Spinal cord (tissue), 10 donors: ENCODE data around the gene CTDSPL2. TPM values are rescaled to one million over a fixed set of nuclear protein-coding genes. Genes with fewer than 3 reads are reported as not detected.

Experiments
- DNase-seq, 6 donors: peaks; one replicate each; pipeline versions ENCODE4 v3.0.0 to v3.0.0-alpha.2; 2013 to 2015; ENCODE audit warnings: low spot score in 6 of 6, low read depth in 4 of 6
- H3K27ac ChIP-seq: one replicate; pipeline ENCODE4 v1.5.1; 2013; ENCODE audit warnings: low read depth, low read length, control low read depth
- H3K27me3 ChIP-seq: one replicate; pipeline ENCODE4 v1.6.1; 2013; ENCODE audit warnings: low read length; ENCODE audit not compliant: control insufficient read depth, insufficient read depth
- H3K36me3 ChIP-seq: one replicate; pipeline ENCODE4 v1.6.1; 2013; ENCODE audit warnings: low read length; ENCODE audit not compliant: control insufficient read depth, insufficient read depth
- H3K4me1 ChIP-seq: one replicate; pipeline ENCODE4 v1.6.1; 2013; ENCODE audit warnings: low read length; ENCODE audit not compliant: control insufficient read depth, insufficient read depth
- H3K4me3 ChIP-seq: one replicate; pipeline ENCODE4 v1.5.1; 2013; ENCODE audit warnings: low read depth, low read length, control low read depth
- H3K9me3 ChIP-seq: one replicate; pipeline ENCODE4 v1.6.1; 2013; ENCODE audit warnings: low read length; ENCODE audit not compliant: control insufficient read depth, insufficient read depth
- WGBS: methylation state at CpG from one replicate; pipeline ENCODE4 v1.1.5; 2013; ENCODE audit warnings: missing lambda C conversion rate; ENCODE audit not compliant: insufficient coverage; 5-methylcytosine and 5-hydroxymethylcytosine counted together
- long read RNA-seq, 4 donors: transcript quantifications; one replicate each; lab custom pipeline, GENCODE V29; 2026
- polyA plus RNA-seq, 2 donors: library from polyadenylated mRNA; unstranded; fragments of 120-200 nt; gene quantifications; one replicate each; pipeline ENCODE4 v1.2.1, GENCODE V29; 2013; ENCODE audit not compliant: insufficient read length in 2 of 2
- total RNA-seq, 2 donors: library from RNA; depleted of rRNA in 1 of 2; stranded (reverse); fragments of 120-200 nt in 1 of 2; fragments of >200 nt in 1 of 2; gene quantifications; one replicate each; pipeline versions ENCODE4 v1.2.3 to v1.2.4, GENCODE V29; 2013 to 2014
- donor health status: healthy.

CTDSPL2 gene
- total RNA-seq (100 to 1,000 TPM in 1 of 2 donors, 10 to 100 TPM in 1; 88.5 to 123 TPM), polyA plus RNA-seq (10 to 100 TPM; 29.7 to 39.2 TPM)
- long read RNA-seq, donor 1, full-length matches to known transcripts = 4 of 23 reads
- long read RNA-seq, donor 1, partial matches to known transcripts = 19 of 23 reads
- long read RNA-seq, donor 1, other reads (novel, unspliced or antisense) = 0 of 23 reads
- long read RNA-seq, donor 2, full-length matches to known transcripts = 3 of 3 reads
- long read RNA-seq, donor 2, partial matches to known transcripts = 0 of 3 reads
- long read RNA-seq, donor 2, other reads (novel, unspliced or antisense) = 0 of 3 reads
- long read RNA-seq, donor 3, full-length matches to known transcripts = 2 of 7 reads
- long read RNA-seq, donor 3, partial matches to known transcripts = 5 of 7 reads
- long read RNA-seq, donor 3, other reads (novel, unspliced or antisense) = 0 of 7 reads
- long read RNA-seq, donor 4, full-length matches to known transcripts = 4 of 21 reads
- long read RNA-seq, donor 4, partial matches to known transcripts = 17 of 21 reads
- long read RNA-seq, donor 4, other reads (novel, unspliced or antisense) = 0 of 21 reads

- Histone ChIP-seq H3K4me3 (peak within 1 kb of the TSS; percentile 92), H3K36me3 (peaks cover 4% of the 10 kb centered on the region), H3K27ac (peak within 1 kb of the TSS; percentile 94), H3K27me3 (no peaks in the 10 kb centered on the region), H3K9me3 (no peaks in the 10 kb centered on the region), H3K4me1 (peaks cover 9% of the 10 kb centered on the region)
- 0% methylated on average over 44 of the region's 53 CpGs for WGBS
- DNase-seq = peak; percentile 92 to 99 (median 97)
Measured at GRCh38 chr15:44426975-44427755, at the start of gene CTDSPL2. Gene CTDSPL2, plus strand, starts transcription at chr15:44427629. Its CDS starts 31,386 bp downstream, at chr15:44459015.

- no peak for DNase-seq
- peaks cover 19% of the 10 kb centered on the region for H3K36me3 ChIP-seq
- no peaks in the 10 kb centered on the region for H3K27me3 ChIP-seq
- H3K9me3 ChIP-seq = no peaks in the 10 kb centered on the region
- no peaks in the 10 kb centered on the region for H3K4me1 ChIP-seq
- no peak overlapping the region for H3K4me3 ChIP-seq
- no peak overlapping the region for H3K27ac ChIP-seq
Measured at GRCh38 chr15:44381236-44381635, 46.2 kb upstream of the CTDSPL2 start.

- no peaks in the 10 kb centered on the region for H3K9me3 ChIP-seq
- H3K4me1 ChIP-seq = no peaks in the 10 kb centered on the region
- no CpG with 5 or more reads among the region's 1 CpG for WGBS
- no peak overlapping the region for H3K4me3 ChIP-seq
- DNase-seq = no peak
- H3K27me3 ChIP-seq = no peaks in the 10 kb centered on the region
- no peak overlapping the region for H3K27ac ChIP-seq
- H3K36me3 ChIP-seq = peaks cover 20% of the 10 kb centered on the region
Measured at GRCh38 chr15:44385344-44385942, 42.0 kb upstream of the CTDSPL2 start.

- Histone ChIP-seq H3K9me3 (no peaks in the 10 kb centered on the region), H3K4me1 (no peaks in the 10 kb centered on the region), H3K4me3 (no peak overlapping the region), H3K36me3 (peaks cover 8% of the 10 kb centered on the region), H3K27me3 (no peaks in the 10 kb centered on the region), H3K27ac (no peak overlapping the region)
- DNase-seq = no peak
- no CpG with 5 or more reads among the region's 3 CpGs for WGBS
Measured at GRCh38 chr15:44394062-44394461, 33.4 kb upstream of the CTDSPL2 start.

GRCh38 chr15:44394562-44394961 is 32.9 kb upstream of the CTDSPL2 start:
- no peak overlapping the region for H3K27ac ChIP-seq
- H3K4me3 ChIP-seq = no peak overlapping the region
- H3K27me3 ChIP-seq = no peaks in the 10 kb centered on the region
- H3K4me1 ChIP-seq = no peaks in the 10 kb centered on the region
- H3K9me3 ChIP-seq = no peaks in the 10 kb centered on the region
- no CpG with 5 or more reads among the region's 1 CpG for WGBS
- H3K36me3 ChIP-seq = peaks cover 5% of the 10 kb centered on the region
- DNase-seq = no peak

GRCh38 chr15:44397869-44398268 is 29.6 kb upstream of the CTDSPL2 start:
- Histone ChIP-seq H3K36me3 (peaks cover 7% of the 10 kb centered on the region), H3K9me3 (no peaks in the 10 kb centered on the region), H3K27ac (no peak overlapping the region), H3K4me1 (no peaks in the 10 kb centered on the region), H3K27me3 (no peaks in the 10 kb centered on the region), H3K4me3 (no peak overlapping the region)
- no peak for DNase-seq
- no CpG with 5 or more reads among the region's 1 CpG for WGBS

GRCh38 chr15:44414001-44414400 is 13.4 kb upstream of the CTDSPL2 start:
- H3K27me3 ChIP-seq = no peaks in the 10 kb centered on the region
- H3K4me1 ChIP-seq = no peaks in the 10 kb centered on the region
- no peak overlapping the region for H3K27ac ChIP-seq
- peaks cover 7% of the 10 kb centered on the region for H3K36me3 ChIP-seq
- no CpG with 5 or more reads among the region's 3 CpGs for WGBS
- no peak for DNase-seq
- H3K4me3 ChIP-seq = no peak overlapping the region
- H3K9me3 ChIP-seq = no peaks in the 10 kb centered on the region

- peaks cover 10% of the 10 kb centered on the region for H3K36me3 ChIP-seq
- H3K27ac ChIP-seq = peak overlapping the region; percentile 94
- H3K27me3 ChIP-seq = no peaks in the 10 kb centered on the region
- no peaks in the 10 kb centered on the region for H3K9me3 ChIP-seq
- peak in 1 of 6 donors; percentile 5 for DNase-seq
- 2% methylated on average over 13 of the region's 27 CpGs for WGBS
- H3K4me3 ChIP-seq = peak overlapping the region; percentile 92
- peaks cover 9% of the 10 kb centered on the region for H3K4me1 ChIP-seq
Measured at GRCh38 chr15:44427756-44428724, 611 bp downstream of the CTDSPL2 start.
